Activated T-helper 1 cell treated with anti-CD3 and anti-CD28 coated beads, Interleukin-2, amount 50 U/mL, for 16 hours (primary cell): ENCODE data around the gene HCK.

Source experiments
- DNase-seq, 2 donors: peaks; one replicate each; pipeline ENCODE4 v3.0.0-alpha.2; 2020; ENCODE audit warnings: low read depth in 1 of 2, low spot score in 1 of 2

Gene HCK

GRCh38 chr20:32125506-32125905, 73.5 kb downstream of the HCK start:
- DNase-seq: no peak

GRCh38 chr20:32126919-32127318, 74.9 kb downstream of the HCK start:
- DNase-seq: no peak

DNA sequence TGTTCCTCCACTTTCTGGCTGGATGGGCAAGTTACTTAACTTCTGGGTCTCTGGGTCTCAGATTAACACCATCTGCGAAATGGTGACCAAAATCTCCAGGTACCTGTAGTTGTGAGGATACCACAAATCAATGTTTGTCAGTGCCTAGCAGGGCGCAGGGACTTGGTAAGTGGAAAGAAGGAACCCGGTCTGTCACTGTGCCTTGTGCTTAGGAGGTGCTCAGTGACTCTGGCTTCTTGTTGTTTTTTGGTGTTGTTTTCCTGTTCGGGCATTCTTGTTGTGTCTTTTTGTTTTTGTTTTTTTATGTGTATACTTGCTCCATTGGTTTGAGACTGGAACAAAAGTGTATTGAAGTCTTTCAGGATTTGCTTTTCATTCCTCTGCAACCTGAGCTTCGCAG, 75.3 kb downstream of the HCK start:
- no peak for DNase-seq

- DNase-seq: no peak
Observed at GRCh38 chr20:32128167-32128566, 76.1 kb downstream of the HCK start.

- DNase-seq: no peak
Observed at GRCh38 chr20:32129863-32130262, 77.8 kb downstream of the HCK start.

GRCh38 chr20:32130352-32130751, 78.3 kb downstream of the HCK start:
- DNase-seq: no peak

- DNase-seq: no peak
Observed at GRCh38 chr20:32130965-32131364, 78.9 kb downstream of the HCK start.

- no peak for DNase-seq
Observed at GRCh38 chr20:32132911-32133549, 81.0 kb downstream of the HCK start.

GRCh38 chr20:32134026-32134425, 82.0 kb downstream of the HCK start:
- DNase-seq: no peak

DNA sequence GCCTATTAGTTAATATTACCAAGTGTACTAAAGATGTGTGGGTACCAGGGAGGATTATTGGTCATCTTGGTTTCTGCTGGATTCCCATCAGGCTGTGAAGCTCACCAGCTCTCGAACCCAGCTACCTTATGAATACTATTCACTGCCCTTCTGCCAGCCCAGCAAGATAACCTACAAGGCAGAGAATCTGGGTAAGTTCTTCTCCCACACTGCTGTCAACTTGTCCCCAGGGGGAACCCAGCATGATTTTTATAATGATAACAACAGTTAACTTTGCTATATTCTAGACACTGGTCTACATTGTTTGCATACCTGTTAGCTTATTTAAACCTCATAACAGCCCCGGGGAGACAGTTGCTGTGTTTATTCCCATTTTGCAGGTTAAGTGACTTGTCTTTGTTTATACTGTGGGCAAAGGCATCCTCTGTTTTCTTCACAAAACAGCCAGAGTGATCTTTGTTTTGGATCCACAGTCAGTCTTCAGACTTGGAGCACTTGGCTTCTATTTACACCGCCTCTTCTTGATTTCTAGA, 84.0 kb downstream of the HCK start:
- DNase-seq: no peak

- DNase-seq: no peak
Observed at GRCh38 chr20:32138921-32139320, 86.9 kb downstream of the HCK start.

DNA sequence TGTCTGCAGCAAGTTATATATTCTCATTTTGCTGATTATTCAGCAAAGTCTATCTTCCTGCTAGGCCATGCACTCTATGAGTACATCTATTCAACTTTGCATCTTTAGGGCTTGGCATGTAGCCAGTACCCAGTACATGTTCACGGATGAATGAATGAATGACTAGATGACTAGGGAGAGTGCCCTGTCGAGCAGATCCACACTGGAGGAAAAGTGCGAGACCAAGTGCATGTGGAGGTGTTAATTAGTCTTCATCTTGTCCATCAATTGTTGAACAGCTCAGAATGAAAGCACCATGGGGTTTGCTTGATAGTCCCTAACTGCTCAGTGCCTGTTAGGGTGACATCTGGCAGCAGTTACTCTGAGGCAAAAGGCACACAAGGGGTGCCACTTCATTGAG, 87.9 kb downstream of the HCK start:
- DNase-seq: no peak

- DNase-seq: no peak
Observed at GRCh38 chr20:32140603-32141002, 88.6 kb downstream of the HCK start.

DNA sequence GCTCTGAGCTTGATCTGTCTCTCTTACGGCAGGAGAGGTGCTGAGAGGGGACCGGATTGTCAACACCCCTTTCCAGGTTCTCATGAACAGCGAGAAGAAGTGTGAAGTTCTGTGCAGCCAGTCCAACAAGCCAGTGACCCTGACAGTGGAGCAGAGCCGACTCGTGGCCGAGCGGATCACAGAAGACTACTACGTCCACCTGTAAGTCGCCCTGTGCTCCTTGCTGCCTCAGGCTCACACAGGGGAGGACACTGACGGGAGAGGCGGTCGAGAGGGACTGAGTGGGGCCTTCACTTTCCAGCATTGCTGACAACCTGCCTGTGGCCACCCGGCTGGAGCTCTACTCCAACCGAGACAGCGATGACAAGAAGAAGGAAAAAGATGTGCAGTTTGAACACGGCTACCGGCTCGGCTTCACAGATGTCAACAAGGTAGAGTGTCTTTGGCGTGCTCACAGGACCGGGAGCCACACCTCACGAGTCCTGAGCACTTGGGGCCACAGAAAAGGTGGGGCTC, 89.5 kb downstream of the HCK start:
- DNase-seq: no peak

DNA sequence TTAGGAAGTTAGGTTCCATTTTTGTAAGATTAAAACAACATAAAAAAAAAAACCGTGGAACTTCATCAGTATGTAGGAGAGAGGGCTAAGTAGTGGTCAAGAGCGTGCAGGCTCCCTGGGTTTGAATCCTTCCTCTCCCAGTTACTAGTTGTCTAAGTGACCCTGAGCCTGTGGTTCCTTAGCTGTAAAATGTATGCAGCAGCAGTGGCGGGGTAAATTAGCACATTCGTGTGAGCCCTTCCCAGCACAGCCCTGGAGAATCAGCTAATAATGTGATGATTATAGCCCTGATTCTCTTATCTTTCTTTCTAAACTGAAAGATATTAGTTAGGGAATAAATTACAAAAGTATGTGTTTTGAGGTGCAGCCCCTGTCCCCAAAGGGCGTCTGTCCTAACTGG, 90.0 kb downstream of the HCK start:
- DNase-seq: no peak

GRCh38 chr20:32142991-32143390, 90.9 kb downstream of the HCK start:
- no peak for DNase-seq

- DNase-seq: no peak
Observed at GRCh38 chr20:32144898-32145662, 93.0 kb downstream of the HCK start.

DNA sequence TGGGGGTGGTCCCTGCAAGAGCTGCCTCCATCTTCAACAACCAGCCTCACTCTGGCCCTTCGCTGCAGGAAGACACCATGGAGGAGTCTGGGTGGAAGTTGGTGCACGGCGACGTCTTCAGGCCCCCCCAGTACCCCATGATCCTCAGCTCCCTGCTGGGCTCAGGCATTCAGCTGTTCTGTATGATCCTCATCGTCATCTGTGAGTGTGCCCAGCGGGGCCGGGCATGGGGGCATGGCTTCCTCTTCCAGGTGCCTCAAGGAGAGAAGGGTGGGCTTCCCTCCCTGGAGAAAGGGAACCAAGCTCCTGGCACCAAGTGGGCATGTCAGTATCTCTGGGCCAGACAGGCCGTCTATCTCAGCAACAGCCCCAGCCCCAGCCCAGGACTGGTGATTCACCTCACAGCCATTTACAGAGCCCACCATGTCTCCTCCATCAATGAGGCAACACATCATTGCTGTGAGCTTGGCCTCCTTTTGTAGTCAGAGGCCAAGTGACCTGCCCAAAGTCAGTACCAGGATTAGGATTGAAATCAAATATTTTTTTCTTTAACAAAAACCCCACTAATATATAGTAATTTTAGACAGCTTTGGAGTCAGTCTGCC, 97.6 kb downstream of the HCK start:
- no peak for DNase-seq

DNA sequence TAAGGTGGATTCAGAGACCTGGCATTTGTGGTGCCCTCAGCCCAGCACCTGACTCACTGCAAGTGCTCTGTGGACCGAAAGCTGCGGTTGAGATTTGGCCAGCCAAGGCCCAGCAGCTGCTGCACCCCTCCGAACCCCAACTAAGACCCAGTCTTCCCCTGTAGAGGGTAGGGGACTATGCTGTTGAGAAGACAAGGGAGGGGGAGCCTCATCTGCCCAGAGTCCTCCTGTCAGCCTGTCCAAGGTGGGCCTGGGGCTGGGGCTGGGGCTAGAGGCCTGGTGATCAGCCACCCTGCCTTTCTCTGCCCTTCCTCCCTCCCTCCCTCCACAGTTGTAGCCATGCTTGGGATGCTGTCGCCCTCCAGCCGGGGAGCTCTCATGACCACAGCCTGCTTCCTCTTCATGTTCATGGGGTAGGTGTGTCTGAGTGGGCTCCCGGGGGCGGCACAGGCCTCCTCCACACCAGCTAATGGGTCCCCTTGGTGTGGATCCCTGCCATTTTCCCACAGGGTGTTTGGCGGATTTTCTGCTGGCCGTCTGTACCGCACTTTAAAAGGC, 98.3 kb downstream of the HCK start:
- DNase-seq: no peak
